GM19043 (cell line): ENCODE data around the gene TINAGL1.

Experiments used
- ATAC-seq: cut with Tn5 transposase; IDR thresholded peaks from one replicate; pipeline ENCODE4 v1.9.1; 2021; ENCODE audit warnings: low read depth; ENCODE audit not compliant: unreplicated experiment

TINAGL1 gene

GRCh38 chr1:31600641-31601040, 24.3 kb downstream of the TINAGL1 start:
- ATAC-seq: no peak

DNA sequence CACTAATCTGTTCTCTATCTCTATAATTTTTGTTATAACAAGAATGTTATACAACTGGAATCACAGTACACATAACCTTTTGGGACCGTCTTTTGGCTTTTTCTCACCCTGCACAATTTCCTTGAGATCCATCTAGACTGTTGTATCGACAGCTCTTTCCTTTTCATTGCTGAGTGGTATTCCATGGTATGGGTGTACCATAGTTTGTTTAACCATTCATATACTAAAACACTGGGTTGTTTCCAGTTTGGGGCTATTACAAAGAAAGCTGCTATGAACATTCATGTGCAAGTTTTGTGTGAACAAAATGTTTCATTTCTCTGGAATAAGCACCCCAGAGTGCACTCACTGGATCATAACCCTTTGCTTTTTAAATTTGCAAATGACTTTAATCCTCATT, 25.8 kb downstream of the TINAGL1 start:
- ATAC-seq: no peak

DNA sequence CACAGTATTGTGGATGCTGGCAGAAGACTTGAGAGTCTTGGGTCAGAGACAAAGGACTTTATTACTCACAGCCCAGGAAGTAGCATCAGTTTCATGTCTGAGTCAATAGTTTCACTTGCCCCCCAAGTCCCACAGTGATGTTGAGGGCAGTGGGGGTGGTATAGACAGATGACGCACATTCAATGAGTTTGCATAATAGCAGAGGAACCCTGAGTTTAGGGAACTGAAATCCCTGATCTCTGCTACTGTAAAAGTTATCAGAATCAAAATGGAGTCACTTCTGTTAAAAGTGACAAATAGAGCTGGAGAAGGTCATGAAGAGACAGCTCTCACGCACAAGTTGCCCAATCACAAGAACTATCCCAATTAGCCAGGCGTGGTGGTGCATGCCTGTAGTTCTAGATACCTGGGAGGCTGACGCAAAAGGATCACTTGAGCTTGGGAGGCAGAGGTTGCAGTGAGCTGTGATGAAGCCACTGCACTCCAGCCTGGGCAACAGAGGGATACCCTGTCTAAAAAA, 29.7 kb downstream of the TINAGL1 start:
- peak; percentile 95 for ATAC-seq

- no peak for ATAC-seq
These were observed 31.0 kb downstream of the TINAGL1 start for GRCh38 chr1:31607360-31607759.

DNA sequence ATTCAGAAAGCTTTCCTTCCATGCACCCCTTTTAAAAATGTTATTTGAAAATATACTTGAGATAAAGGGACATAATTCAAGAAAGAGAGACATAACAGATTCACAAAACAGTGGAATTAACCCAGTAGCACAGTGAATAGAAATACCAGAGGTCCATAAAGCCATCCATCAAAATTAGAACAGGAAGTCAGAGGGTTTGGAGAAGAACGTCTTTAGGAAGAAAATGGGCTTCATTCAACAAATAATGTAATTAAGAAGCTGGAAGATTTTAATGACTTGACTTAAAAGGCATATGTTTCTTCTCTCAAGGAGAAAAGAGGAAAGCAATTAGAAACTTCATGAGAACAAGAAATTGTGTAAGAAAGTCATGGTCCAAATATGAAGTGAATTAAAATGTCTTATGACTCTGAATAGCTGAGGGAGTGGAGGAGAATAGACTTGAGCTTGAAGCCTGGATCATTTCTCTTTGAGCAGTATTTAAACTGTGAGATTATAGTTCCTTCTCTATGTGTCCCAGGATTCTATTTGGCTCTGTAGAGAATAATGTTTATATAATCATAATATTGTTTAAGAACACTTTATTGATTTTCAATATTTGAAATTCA, 33.3 kb downstream of the TINAGL1 start:
- no peak for ATAC-seq

- no peak for ATAC-seq
These were observed 38.2 kb downstream of the TINAGL1 start for GRCh38 chr1:31614414-31615005.

DNA sequence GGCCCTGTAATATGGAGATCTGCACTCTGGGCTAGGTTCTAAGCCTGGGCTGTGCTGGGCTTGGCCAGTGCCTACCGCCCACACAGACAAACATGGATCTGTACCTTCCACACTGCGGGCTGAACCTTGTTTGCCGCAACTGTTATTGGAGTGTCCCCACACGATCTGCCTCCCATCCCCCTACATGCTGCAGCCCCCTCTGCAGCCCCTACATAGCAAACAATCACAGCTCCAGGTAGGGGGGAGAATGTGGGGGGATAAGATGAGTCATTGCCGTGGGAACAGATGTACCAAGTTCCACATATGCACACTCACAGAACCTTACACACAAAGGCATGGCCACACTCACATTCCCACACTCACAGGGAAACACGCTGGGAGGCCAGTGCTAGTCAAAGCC, 39.1 kb downstream of the TINAGL1 start:
- ATAC-seq: no peak

- ATAC-seq: no peak
These were observed 39.6 kb downstream of the TINAGL1 start for GRCh38 chr1:31615939-31616338.

DNA sequence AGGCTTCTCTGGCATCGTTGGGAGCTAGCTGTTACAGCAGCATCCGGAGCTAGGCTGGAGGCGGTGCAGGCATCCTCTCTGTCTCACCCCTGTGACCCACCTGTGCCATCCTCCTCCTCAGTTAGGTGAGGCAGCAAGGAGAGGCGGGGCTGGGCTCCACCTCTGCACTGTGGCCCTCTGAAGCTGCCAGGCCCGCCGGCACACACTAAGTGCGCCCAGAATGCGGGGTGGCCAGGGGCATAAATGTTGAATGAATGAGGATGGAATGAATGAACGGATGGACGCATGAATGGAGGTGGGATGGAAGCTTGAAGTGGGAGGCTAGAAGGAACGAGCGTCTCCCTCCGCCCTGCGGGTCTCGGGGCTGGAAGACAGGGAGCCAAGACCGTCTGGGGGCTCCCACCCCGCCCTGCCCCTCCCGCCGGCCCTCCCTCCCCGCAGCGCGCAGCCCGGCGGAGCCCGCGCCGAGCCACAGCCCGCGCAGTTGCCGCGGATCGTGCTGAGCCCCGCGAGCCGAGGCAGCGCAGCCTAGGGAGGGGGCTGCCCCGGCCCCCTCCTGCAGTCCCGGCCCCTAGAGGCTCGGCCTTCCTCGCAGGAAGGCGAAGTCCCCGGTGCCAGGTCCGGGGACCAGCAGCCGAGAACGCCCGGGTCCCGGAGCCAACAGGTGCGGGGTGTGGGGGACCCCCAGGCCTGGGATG, 41.1 kb downstream of the TINAGL1 start, which contains the start of gene HCRTR1:
Gene HCRTR1, plus strand, starts transcription at position 472 of the 698 bp plus-strand sequence. CDS start 1,504 bp downstream, outside the sequence.
- no peak for ATAC-seq

- ATAC-seq: no peak
These were observed 41.8 kb downstream of the TINAGL1 start for GRCh38 chr1:31617916-31618746.

GRCh38 chr1:31618916-31619846, 42.9 kb downstream of the TINAGL1 start:
- ATAC-seq: no peak

GRCh38 chr1:31620631-31621497, 44.5 kb downstream of the TINAGL1 start:
- no peak for ATAC-seq

- ATAC-seq: no peak
These were observed 45.1 kb downstream of the TINAGL1 start for GRCh38 chr1:31621498-31621820.

- ATAC-seq: no peak
These were observed 45.8 kb downstream of the TINAGL1 start for GRCh38 chr1:31621847-31622730.

- ATAC-seq: no peak
These were observed 47.0 kb downstream of the TINAGL1 start for GRCh38 chr1:31623365-31623764.

DNA sequence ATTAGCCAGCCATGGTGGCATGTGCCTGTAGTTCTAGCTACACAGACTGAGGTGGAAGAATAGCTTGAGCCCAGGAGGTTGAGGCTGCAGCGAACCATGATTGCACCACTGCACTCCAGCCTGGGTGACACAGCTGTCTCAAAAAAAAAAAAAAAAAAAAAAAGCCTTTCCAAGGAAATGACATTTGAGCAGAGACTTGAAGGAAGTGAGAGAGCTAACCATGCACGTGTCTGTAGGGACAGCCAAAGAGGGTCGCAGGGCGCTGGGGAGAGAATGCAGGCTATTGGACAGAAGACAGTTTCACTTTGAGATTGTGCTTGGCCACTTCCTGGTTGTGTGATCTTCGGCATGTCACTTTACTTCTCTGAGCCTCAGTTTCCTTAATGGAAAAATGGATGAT, 48.0 kb downstream of the TINAGL1 start:
- ATAC-seq: no peak

GRCh38 chr1:31624731-31625514, 48.6 kb downstream of the TINAGL1 start:
- ATAC-seq: no peak
